Activated CD4-positive, alpha-beta T cell treated with anti-CD3 and anti-CD28 coated beads for 48 hours (primary cell): Measurements from ENCODE around the gene SSH2.

Experiments
- DNase-seq: peaks from one replicate; pipeline ENCODE4 v3.0.0-alpha.2; 2020

SSH2 gene

DNA sequence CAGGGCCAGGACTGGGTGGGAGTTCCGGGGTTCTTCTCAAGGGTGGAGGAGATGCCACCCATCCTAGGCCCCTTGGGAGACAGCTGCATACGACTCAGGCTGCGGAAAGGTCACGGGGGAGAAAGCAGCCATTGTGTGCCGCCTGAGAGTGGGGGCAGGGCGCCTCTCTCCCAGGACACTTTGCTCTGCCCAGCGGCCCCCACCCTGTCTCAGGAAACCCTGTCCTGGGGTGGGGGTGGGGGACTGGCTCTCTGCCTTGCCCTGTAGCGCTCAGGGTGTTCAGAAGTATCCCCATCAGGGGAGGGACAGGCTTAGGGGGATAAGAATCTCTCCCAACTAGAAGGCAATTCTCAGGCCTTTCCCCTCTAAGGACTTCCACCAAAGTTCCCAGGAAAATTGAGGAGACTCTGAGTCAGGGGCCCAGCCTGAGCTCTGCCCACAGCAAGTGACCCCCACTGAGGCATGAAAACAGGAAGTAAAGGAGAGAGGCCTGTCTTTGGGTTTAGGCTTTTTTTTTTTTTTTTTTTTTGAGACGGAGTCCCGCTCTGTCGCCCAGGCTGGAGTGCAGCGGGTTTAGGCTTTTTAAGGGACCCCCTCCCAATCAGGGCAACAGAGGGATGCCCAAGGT lies 345.5 kb downstream of the SSH2 start:
- DNase-seq, result no peak

DNA sequence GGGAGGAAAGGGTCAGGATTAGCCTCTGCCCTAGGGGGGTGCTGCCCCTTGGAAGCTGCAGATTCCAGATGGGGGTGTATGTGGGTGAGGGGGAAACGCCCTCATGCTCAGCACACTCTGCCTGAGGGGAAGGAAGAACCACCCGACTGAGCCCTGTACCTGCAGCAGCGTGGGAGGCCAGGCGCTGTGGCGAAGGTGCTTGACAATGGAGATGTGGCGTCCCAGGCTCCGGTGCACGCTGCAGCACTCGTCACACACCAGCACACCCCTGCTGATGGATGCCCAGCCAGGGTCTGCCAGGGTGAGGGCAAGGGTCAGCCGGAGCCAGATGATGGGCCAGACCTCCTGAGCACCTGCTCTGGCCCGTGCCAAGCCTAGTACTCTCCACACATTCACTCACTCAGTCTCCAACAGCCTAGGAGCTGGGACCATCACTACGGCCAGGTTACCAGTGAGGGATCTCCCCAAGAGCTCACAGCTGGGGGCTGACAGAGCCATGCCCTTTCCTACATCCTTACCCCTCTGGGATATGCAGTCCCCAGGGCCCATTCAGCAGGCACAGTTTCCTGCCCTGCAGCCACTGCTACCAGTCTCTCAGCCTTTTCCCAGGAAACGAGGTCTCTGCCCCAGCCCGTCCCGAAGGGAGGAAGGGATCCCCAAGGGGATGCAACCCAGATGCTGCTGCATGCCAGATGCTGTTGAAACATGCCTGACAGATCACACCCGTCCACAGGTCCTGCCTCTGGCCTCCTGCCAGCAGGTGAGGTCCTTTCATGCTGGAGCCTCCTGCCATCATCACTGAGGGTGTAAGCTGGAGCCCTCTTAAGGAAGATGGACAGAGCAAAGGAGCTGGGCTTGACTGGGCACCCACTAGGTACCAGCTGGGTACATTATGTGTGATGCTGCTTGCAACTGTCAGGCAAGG lies 346.4 kb downstream of the SSH2 start:
- DNase-seq, result no peak

DNA sequence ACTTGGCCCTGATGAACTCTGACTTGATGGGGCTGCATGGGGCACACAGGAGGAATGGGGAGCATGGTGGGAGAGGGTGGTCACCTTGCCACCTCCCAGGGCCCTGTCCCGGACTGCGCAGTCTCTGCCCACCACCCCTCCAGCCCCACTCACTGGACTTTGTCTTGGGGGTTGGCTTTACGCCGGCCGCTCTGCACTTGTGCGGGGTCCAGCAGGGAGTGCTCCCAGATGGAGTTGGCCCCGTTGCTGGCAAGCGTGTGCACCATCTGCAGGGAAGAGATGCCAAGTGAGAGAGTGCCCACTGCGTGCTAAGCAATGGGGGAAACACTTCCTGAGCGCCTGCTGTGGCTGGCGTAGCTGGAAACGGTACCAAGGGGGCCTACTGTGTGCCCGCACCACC lies 347.3 kb downstream of the SSH2 start:
- no peak for DNase-seq

DNA sequence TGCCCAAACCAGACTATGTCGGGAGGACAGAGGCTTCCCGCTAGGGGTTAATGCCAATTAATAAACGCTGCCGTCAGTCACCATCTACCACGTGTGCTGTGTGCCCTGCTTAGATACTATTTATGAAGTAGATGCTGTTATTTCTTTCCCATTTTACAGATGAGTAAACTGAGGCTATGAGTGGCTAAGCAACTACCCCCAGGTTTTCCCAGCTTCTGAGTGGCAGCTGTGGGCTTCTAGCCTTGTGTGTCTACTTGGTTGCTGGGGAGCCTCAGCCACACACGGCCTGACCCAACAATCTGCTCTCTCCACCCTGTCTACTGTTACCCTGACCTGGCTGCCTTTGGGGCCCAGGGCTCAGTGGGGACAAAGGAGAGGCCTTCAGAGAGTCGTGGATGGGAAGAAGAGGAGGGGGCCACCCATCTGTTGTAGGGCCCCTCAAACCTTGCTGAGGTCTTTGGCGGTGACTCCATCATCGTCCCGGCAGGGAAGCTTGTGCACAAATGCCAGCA lies 347.7 kb downstream of the SSH2 start:
- DNase-seq, result no peak

DNA sequence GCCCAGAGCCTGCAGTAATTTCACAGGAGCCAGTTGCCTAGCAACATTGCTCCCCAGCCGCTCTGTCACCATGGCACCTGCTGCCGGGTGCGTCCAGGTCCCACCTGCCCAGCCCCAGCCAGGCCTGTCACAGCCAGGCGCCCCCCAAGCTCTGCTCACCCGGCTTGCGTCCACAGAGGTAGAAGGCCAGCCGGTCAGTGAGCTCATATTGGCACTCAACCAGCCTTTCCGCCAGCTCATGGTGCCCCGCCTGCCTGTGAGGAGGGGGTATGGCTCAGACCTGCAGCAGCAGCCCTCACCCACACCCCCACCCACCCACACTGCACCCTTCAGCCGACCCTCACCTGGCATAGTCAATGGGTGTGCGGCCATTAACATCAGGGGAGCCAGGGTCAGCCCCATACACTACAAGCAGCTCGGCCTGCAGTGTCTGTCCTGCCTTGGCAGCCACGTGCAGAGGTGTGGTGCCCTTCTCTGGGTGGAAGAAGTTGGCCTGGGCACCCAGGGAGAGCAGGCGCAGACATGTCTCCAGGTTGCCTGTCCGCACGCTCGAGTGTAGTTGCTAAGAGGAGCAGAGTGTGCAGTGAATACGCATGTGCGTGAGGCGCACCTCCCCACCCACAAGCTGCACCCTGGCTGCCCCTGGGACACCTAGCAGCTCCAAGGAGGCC lies 348.3 kb downstream of the SSH2 start:
- DNase-seq, result no peak

DNA sequence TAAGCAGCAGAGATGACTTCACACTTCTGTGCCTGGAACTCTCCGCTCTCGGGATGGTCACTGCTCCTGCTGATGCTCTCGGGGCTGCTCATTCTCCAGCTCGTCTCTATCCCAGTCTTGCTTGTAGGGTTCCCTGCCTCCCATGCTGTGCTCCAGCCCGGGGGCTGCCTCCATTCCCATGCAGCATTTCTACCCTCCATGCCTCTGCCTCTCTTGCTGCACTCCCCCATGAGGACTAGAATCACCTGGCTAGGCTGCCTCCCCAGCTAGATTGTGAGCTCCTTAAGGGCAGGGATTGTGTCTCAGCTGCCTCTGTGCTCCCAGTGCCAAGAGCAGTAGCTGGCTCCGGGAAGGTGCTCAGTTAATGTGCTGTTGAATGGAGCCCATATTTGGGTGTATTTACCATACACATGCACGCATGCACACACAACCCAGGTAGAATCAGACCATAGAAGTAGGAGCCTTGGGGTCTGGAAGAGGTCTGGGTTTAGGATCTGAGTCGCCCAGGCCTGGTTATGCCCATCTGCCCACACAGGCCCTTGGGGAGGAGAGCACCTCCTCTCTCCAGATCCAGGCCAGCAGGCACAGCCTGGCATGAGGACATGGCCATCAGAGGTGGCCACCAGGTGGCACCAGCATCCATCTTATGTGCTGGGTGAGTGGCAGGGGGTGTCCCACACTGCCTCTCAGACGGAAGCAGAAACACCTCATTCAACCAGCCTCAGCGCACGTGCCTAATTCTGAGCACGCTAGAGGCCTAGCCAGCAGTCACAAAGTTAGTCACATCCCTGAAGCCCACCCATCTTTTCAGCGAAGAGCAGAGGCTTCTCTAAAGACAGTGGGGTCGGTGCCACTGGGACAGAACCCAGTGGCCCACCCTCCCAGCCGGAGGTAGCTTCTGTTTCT lies 349.9 kb downstream of the SSH2 start:
- peak; percentile 93 for DNase-seq

DNA sequence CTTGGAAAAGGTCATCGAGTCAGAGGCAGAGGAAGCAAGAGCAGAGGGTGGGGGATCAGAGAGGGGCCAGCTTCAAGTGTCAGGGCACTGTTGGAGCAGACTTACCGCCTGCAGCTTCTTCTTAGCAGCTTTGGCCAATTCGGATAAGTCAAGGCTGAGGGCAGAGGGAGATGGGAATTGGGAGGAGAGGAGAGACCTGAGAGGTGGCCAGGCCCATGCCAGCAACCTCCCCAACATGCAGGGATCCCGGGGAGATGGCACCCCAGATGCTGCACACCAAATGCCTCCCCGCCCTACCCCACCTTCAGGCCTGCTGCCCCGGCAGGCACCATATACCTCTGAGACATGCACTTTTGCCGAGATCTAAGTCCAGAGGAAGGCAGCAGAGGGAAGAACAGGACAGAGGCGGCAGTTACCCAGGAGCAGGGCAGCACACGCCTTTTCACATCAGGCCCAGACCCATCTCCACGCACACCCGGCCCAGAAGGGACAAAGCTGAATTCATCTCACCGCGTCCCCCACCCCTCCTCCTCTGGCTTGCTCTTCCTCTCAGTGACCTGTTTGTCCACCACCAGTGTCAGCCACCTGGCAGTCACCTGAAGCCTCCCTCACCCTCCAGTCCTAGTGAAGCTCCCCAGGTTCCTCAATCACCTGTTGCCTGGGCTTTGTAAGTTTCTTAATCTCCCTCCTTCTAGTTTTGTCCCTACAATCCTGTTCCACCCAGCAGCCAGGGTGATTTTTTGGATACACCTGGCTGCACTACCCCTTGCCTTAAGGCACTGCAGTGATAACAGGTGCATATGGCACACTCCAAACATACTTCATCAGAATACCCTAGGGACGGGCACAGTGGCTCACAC lies 351.2 kb downstream of the SSH2 start:
- no peak for DNase-seq

DNA sequence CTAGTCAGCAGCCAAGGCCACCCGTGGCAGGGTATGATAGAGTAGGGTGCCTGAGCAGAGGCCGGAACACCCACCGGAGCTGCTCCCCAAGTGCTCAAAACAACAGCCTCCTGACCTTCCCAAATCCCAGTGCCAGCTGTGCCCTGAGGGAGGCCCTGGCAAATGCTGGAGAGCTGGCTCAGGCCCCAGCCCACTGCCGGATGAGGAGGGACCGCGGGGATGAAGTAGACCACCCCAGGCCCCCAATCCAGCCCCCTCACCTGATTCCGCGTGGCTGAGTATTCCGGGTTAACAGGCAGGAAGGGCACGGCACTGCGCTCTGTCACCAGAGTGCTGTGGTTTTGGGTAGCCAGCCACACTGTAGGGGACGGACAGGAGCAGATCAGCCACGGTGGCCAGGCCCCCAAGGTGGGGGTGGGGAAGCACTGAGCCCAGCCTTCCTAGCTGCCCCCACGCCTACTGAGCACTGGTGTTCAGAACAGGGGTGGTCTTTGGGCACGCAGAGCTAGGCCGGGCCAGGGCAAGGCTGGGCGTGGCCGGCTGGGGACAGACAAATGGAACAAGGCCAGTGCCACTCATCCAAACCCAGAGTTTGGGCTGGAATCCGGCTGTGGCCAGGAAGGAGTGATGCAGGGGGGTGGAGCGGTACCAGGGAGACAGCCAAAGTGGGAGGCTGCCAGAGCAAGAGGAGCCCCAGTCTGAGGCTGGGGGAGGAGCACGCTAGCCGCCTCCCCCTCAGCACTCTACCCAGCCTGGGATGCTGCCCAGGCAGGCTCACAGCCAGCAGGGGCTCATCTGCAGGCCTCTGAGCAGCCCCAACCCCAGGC lies 352.4 kb downstream of the SSH2 start:
- DNase-seq, result no peak

DNA sequence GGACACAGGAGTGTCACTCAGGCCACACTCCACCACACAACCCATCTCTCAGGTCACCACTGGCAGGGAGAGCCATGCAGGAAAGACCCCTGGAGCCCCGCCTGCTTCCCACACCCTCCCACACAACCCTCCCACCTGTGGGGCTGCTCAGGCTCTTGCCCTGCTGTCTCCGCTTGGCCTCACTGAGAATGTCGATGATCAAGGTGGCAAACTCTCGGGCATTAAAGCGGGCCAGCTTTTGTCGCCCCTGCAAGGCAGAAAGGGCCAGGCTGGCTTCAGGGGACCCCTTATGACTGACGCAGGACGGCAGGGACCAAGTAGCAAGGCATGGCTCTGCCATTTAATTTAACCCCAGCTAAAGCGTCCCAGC lies 353.0 kb downstream of the SSH2 start:
- no peak for DNase-seq

DNA sequence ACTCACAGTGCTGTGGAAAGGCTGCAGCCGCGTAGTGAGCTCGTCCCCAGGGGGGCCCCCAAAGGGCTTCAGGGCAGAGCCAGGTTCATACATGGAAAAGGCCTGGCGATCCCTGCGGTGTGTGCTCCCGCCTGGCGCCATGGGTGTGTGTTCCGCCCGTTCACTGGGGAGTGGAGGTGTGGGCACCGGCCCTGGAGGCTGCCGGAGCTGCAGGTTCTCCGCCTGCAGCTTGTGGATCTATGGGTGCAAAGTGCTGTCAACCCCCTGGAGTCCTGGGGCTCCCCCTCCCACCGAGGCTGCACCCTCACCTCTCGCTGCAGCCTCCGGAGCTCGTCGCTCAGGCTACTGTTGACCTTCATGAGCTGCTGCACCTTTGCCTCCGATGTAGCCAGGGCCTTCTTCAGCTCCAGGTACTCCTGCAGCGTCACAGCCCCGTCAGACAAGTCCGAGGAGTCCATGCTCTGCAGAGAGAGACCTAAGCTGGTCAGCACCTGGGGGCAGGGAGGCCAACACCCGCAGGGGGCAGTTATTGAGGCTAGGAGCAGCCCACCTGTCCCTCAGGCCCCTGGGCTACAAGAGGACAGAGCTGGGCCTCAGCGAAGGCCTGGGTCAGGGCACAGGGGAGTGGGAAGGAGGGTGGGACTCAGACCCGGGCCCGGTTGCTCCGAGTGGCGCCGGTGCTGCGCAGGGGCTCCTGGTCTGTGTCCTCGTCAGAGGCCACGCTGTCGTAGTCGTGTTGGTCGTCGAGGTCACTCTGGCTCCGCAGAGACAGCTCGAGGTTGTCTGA lies 353.6 kb downstream of the SSH2 start:
- no peak for DNase-seq
